Right atrium auricular region (tissue), 2 donors: ENCODE data around the gene KHSRP. TPM values are rescaled to one million over a fixed set of nuclear protein-coding genes. Genes with fewer than 3 reads are reported as not detected.

Source experiments
- DNase-seq: peaks from one replicate; pipeline ENCODE4 v3.0.0-alpha.2; 2019; ENCODE audit warnings: low spot score
- H3K27ac ChIP-seq, 2 donors: fragments of 200-600 bp; sonication (generic); 1 replicate in 1 of 2; 2 replicates in 1 of 2; pipeline ENCODE4 v1.5.1; 2016 to 2019
- H3K27me3 ChIP-seq, 2 donors: fragments of 200-600 bp; sonication (generic); one replicate each; pipeline versions ENCODE4 v1.5.1 to v1.6.0; 2017 to 2019
- H3K36me3 ChIP-seq: fragments of 200-600 bp; sonication (generic); one replicate; pipeline ENCODE4 v1.5.1; 2016
- H3K4me1 ChIP-seq, 2 donors: fragments of 200-600 bp; sonication (generic); one replicate each; pipeline versions ENCODE4 v1.5.1 to v1.6.0; 2017 to 2019
- H3K4me3 ChIP-seq, 2 donors: fragments of 200-600 bp; sonication (generic); 1 replicate in 1 of 2; 2 replicates in 1 of 2; pipeline ENCODE4 v1.5.1; 2017 to 2019; ENCODE audit warnings: mild to moderate bottlenecking in 1 of 2, moderate library complexity in 1 of 2
- H3K9me3 ChIP-seq, 2 donors: fragments of 200-600 bp; sonication (generic); one replicate each; pipeline ENCODE4 v1.5.1; 2019
- CTCF ChIP-seq, 2 donors: fragments of 200-600 bp; sonication (generic); IDR thresholded peaks; one replicate each; pipeline ENCODE4 v1.5.1; 2019; ENCODE audit warnings: antibody characterized with exemption in 2 of 2
- total RNA-seq, 2 donors: library from RNA; depleted of rRNA; stranded (reverse); fragments of >200 nt; gene quantifications; one replicate each; pipeline ENCODE4 v1.1.0, GENCODE V29; 2016

KHSRP gene
- 10 to 100 TPM; 55.3 to 95.7 TPM for total RNA-seq

DNA sequence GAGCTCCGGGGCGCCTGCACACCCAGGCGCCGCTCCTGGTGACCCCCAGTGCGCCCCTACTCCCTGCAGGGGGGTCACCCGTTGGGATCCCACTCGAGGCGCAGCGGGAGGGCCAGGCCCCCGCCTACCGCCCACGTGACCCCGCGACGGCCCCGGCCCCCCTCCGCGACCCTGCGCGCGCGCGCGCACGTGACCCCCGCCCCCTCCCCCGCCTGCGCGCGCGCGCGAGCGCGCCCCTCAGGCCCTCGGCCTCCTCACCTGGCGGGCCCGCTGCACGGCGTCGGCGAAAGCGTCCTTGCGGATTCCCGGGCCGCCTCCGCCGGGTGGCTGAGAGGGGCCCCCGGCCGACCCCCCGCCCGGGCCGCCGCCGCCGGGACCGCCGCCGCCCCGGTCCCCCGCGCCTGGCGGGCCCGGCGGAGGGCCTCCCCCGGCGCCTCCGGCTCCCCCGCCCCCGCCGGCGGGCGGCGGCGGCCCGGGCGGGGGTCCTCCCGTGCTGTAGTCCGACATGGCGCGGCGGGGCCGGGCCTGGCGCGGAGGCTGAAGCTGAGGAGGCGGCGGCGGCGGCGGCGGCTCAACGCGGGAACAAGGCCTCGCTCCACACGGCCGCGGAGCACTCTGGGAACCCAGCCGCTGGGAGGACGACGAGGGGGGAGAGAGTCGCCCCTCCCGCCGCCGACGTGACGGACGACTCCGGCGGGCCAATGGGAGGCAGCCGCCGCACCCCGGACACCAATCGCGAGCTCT, at the start of gene KHSRP:
TSS of gene KHSRP (minus strand) at position 617 of the 744 bp plus-strand sequence. CDS start at position 507, 110 bp downstream.
- Histone ChIP-seq H3K4me1 (peaks cover 0 to 45% of the 10 kb centered on the region in 2 donors), H3K27ac (peak within 1 kb of the TSS; percentile 78 to 85), H3K9me3 (no peaks in the 10 kb centered on the region), H3K36me3 (peaks cover 18% of the 10 kb centered on the region), H3K4me3 (peak within 1 kb of the TSS; percentile 76 to 82), H3K27me3 (no peaks in the 10 kb centered on the region)
- no peak for TF ChIP-seq CTCF (IDR thresholded peaks at IDR 0.05)
- no peak for DNase-seq

DNA sequence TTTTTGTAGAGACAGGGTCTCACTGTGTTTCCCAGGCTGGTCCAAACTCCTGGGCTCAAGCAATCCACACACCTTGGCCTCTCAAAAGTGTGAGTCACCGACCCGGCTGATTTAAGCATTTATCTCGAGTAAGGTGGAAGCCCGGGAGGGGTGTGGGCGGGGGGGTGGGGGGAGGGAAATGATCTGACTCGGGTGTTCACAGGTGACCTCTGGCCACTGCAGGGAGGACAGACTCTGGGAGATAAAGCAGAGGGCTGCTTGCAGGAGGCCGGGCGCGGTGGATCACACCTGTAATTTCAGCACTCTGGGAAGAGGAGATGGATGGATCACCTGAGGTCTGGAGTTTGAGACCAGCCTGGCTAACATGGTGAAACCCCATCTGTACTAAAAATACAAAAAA, 49.0 kb upstream of the KHSRP start:
- H3K27ac ChIP-seq: no peak overlapping the region
- H3K4me3 ChIP-seq: no peak overlapping the region
- no peak for DNase-seq
- H3K9me3 ChIP-seq: no peaks in the 10 kb centered on the region
- H3K36me3 ChIP-seq: no peaks in the 10 kb centered on the region
- peaks cover 0 to 18% of the 10 kb centered on the region in 2 donors for H3K4me1 ChIP-seq
- TF ChIP-seq CTCF (IDR thresholded peaks at IDR 0.05): no peak
- peaks cover 9 to 16% of the 10 kb centered on the region in 2 donors for H3K27me3 ChIP-seq

DNA sequence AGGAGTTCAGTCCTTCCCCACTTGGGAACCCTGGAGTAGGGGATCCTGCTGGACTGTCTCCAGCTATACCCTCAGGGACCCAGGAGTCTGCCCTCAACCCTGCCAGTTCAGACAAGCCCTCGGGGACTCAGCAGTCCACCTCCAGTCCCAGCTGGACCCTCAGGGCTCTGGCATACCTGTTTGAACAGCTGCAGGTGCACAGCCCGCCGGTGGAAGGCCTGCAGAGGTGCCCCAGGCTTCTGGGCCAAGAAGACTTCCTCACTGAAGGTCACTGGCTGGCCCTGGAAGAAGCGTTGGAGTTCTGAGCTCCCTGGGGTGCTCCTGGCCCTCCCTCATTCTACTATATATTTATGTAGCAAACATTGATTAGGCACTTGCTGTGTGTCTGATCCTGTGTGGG, 48.1 kb upstream of the KHSRP start:
- Histone ChIP-seq H3K4me1 (peaks cover 0 to 18% of the 10 kb centered on the region in 2 donors), H3K27me3 (peaks cover 9 to 16% of the 10 kb centered on the region in 2 donors), H3K9me3 (no peaks in the 10 kb centered on the region), H3K36me3 (no peaks in the 10 kb centered on the region), H3K27ac (no peak overlapping the region), H3K4me3 (no peak overlapping the region)
- no peak for TF ChIP-seq CTCF (IDR thresholded peaks at IDR 0.05)
- no peak for DNase-seq

DNA sequence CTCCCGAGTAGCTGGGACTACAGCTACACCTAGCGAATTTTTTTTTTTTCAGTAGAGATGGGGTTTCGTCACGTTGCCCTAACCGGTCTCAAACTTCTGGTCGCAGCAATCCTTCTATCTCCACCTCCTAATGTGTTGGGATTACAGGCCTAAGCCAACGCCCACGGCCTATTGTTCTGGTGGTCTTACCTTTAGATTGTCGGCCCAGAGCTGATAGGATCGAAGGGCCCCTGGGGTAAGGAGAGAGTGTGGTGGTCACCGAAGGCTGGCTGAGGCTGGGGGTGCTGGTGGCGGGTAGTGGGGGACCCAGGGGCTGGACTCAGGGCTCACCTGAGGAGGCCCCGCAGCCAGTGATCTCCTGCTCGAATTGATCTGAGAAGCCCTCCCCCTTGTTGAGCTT, 46.5 kb upstream of the KHSRP start:
- Histone ChIP-seq H3K4me1 (peaks cover 0 to 8% of the 10 kb centered on the region in 2 donors), H3K9me3 (no peaks in the 10 kb centered on the region), H3K27ac (no peak overlapping the region), H3K36me3 (no peaks in the 10 kb centered on the region), H3K27me3 (peaks cover 2 to 10% of the 10 kb centered on the region in 2 donors), H3K4me3 (no peak overlapping the region)
- DNase-seq: no peak
- TF ChIP-seq CTCF (IDR thresholded peaks at IDR 0.05): no peak

GRCh38 chr19:6470173-6470572, 45.6 kb upstream of the KHSRP start:
- no peak overlapping the region for H3K27ac ChIP-seq
- DNase-seq: no peak
- H3K27me3 ChIP-seq: peaks cover 0 to under 1% of the 10 kb centered on the region in 2 donors
- H3K4me1 ChIP-seq: no peaks in the 10 kb centered on the region
- no peaks in the 10 kb centered on the region for H3K36me3 ChIP-seq
- no peaks in the 10 kb centered on the region for H3K9me3 ChIP-seq
- TF ChIP-seq CTCF (IDR thresholded peaks at IDR 0.05): no peak
- H3K4me3 ChIP-seq: no peak overlapping the region
